Measurements from ENCODE around the gene BOC.

GRCh38 chr3:113218681-113219045 is 7.3 kb downstream of the BOC start:
- TF ChIP-seq PBX3 (IDR thresholded peaks at IDR 0.05; ENCODE audit: insufficient replicate concordance, low read depth, low read length) (no peak), CTCF (IDR thresholded peaks at IDR 0.05 in 2 of 3, conservative IDR thresholded peaks at IDR 0.05 in 1 of 3; ENCODE audit: control insufficient read depth in 2 of 3, extremely low read depth in 1 of 3, insufficient read depth in 1 of 3, low read depth in 3 of 3, low read length in 3 of 3) (no peak), CHD2 (IDR thresholded peaks at IDR 0.05; ENCODE audit: borderline replicate concordance, low read depth, low read length) (no peak), JUNB (IDR thresholded peaks at IDR 0.05) (no peak), NRF1 (conservative IDR thresholded peaks at IDR 0.05; ENCODE audit: low read depth, low read length) (no peak)

Data from GM12878 (cell line).